ENCODE measurements around the gene UACA.

Gene UACA

GRCh38 chr15:70793694-70794093 is 30.3 kb upstream of the UACA start:
- Mint-ChIP-seq H3K4me3 (no peak overlapping the region), H3K9me3 (no peaks in the 10 kb centered on the region), H3K4me1 (no peaks in the 10 kb centered on the region), H3K36me3 (no peaks in the 10 kb centered on the region), H3K27me3 (peaks cover 27% of the 10 kb centered on the region), H3K27ac (no peak overlapping the region)
- CTCF ChIA-PET, result interaction anchor here (1.6 kb wide), 1 partner anchor 71 kb away, joined by 4 read pairs; no protein-coding TSS in a partner anchor
- no peak for DNase-seq

DNA sequence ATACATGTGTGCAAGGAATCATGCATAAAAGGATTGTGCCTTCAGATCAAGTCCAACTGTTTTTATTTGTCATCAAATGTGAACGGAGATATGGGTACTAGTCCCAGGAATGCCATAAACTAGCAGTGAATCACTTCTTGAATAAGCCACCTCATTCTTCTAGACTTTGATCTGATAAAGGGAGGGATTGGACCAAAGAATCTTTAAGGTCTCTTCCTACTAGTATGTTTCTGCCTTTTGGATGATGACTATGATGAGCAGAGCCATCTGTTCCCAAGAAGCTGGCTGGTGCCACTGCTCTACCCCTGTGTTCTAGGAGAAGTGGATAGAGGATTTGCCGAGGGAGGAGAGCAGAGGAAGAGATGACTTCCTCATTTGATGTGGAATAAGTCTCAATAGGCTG is 28.8 kb upstream of the UACA start:
- peaks cover 24% of the 10 kb centered on the region for H3K27me3 Mint-ChIP-seq
- no peaks in the 10 kb centered on the region for H3K9me3 Mint-ChIP-seq
- CTCF ChIA-PET, result interaction anchor here (0.7 to 1.6 kb wide), 2 partner anchors 32 to 70 kb away, joined by 3 to 4 read pairs; no protein-coding TSS in a partner anchor
- no peaks in the 10 kb centered on the region for H3K36me3 Mint-ChIP-seq
- no peak overlapping the region for H3K27ac Mint-ChIP-seq
- no peak for DNase-seq
- H3K4me3 Mint-ChIP-seq, result no peak overlapping the region
- no peaks in the 10 kb centered on the region for H3K4me1 Mint-ChIP-seq

DNA sequence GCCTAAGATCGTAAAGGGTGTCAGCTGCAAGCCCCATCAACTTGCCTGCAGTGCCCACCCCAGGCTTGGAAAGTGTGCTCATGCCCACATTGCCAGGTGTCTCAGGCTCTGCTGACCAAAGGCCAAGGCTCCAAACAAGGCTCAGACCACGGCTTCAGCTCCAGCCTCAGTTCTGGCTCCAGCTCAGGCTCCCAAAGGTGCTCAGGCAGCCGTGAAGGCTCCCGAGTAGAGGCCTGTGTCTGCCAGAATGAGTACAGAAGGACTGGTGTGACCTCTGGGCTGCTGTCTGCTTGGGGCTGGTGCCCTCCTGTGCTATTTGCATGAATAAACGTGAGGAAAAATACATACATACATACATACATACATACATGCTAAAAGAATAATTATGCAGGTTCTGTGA is 27.9 kb upstream of the UACA start:
- H3K4me1 Mint-ChIP-seq, result no peaks in the 10 kb centered on the region
- H3K9me3 Mint-ChIP-seq, result no peaks in the 10 kb centered on the region
- H3K36me3 Mint-ChIP-seq, result no peaks in the 10 kb centered on the region
- no peak for DNase-seq
- no peak overlapping the region for H3K27ac Mint-ChIP-seq
- CTCF ChIA-PET, result no interaction called here
- H3K27me3 Mint-ChIP-seq, result peaks cover 24% of the 10 kb centered on the region
- no peak overlapping the region for H3K4me3 Mint-ChIP-seq

- CTCF ChIA-PET, result no interaction called here
Measured at GRCh38 chr15:70789213-70789612, 25.9 kb upstream of the UACA start.

DNA sequence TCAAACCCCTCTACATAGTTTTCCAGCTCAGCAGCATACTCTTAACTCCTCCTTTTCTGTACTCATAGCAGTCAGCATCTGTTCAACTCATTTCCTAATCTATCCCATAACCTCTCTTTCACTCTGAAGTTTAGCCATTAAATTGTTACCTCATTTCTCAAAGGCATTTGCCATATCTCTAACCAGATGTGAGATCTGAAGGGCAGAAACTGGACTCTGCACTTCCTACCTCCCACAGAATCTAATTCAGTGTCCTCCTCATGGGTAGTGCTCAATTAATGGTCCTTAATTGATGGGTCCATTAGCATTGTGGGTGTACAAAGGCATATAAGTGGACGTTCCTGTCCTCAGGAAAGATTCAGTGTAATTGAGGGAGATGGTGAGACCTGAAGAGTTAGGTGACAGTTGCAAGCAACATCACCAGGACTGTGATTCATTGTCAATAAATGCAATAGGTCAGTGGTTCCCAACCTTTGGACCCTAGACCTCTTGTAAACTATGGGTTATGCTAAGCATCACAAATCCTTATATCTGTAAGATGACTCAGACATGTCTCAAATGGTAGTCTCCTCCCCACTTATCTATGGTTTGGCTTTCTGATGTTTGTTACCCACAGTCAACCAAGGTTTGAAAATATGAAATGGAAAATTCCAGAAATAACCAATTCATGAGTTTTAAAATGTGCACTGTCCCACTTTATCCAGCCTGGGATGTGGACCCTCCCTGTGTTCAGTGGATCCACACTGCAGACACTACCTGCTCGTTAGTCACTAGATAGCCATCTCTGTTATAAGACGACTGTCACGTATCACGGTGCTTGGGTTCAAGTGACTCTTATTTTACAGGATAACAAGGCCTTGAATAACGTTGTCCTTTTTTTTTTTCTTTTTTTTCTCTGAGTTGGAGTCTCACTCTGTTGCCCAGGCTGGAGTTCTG is 25.0 kb upstream of the UACA start:
- H3K4me1 Mint-ChIP-seq, result no peaks in the 10 kb centered on the region
- no peaks in the 10 kb centered on the region for H3K36me3 Mint-ChIP-seq
- DNase-seq, result no peak
- no peaks in the 10 kb centered on the region for H3K9me3 Mint-ChIP-seq
- CTCF ChIA-PET, result no interaction called here
- no peak overlapping the region for H3K27ac Mint-ChIP-seq
- H3K4me3 Mint-ChIP-seq, result no peak overlapping the region
- H3K27me3 Mint-ChIP-seq, result peaks cover 21% of the 10 kb centered on the region

More at GRCh38 chr15:70789213-70789612, 25.9 kb upstream of the UACA start:
- Mint-ChIP-seq H3K36me3 (no peaks in the 10 kb centered on the region), H3K27ac (no peak overlapping the region), H3K4me1 (no peaks in the 10 kb centered on the region), H3K9me3 (no peaks in the 10 kb centered on the region), H3K27me3 (peaks cover 27% of the 10 kb centered on the region), H3K4me3 (no peak overlapping the region)
- no peak for DNase-seq

GRCh38 chr15:70786996-70787395 is 23.6 kb upstream of the UACA start:
- CTCF ChIA-PET, result no interaction called here
- peaks cover 17% of the 10 kb centered on the region for H3K27me3 Mint-ChIP-seq
- no peak overlapping the region for H3K4me3 Mint-ChIP-seq

GRCh38 chr15:70783610-70784022 is 20.3 kb upstream of the UACA start:
- H3K4me1 Mint-ChIP-seq, result no peaks in the 10 kb centered on the region
- H3K36me3 Mint-ChIP-seq, result no peaks in the 10 kb centered on the region
- peaks cover 20% of the 10 kb centered on the region for H3K27me3 Mint-ChIP-seq
- no peak overlapping the region for H3K27ac Mint-ChIP-seq
- no peak overlapping the region for H3K4me3 Mint-ChIP-seq
- CTCF ChIA-PET, result no interaction called here
- no peaks in the 10 kb centered on the region for H3K9me3 Mint-ChIP-seq
- no peak for DNase-seq

More at GRCh38 chr15:70786996-70787395, 23.6 kb upstream of the UACA start:
- Mint-ChIP-seq H3K4me1 (no peaks in the 10 kb centered on the region), H3K27ac (no peak overlapping the region), H3K9me3 (no peaks in the 10 kb centered on the region), H3K36me3 (no peaks in the 10 kb centered on the region)
- DNase-seq, result no peak

GRCh38 chr15:70783041-70783440 is 19.7 kb upstream of the UACA start:
- Mint-ChIP-seq H3K4me3 (no peak overlapping the region), H3K4me1 (no peaks in the 10 kb centered on the region), H3K27ac (no peak overlapping the region), H3K9me3 (no peaks in the 10 kb centered on the region), H3K27me3 (peaks cover 20% of the 10 kb centered on the region), H3K36me3 (no peaks in the 10 kb centered on the region)
- DNase-seq, result no peak
- CTCF ChIA-PET, result no interaction called here

- CTCF ChIA-PET, result no interaction called here
- H3K4me3 Mint-ChIP-seq, result no peak overlapping the region
Measured at GRCh38 chr15:70781236-70781635, 17.9 kb upstream of the UACA start.

DNA sequence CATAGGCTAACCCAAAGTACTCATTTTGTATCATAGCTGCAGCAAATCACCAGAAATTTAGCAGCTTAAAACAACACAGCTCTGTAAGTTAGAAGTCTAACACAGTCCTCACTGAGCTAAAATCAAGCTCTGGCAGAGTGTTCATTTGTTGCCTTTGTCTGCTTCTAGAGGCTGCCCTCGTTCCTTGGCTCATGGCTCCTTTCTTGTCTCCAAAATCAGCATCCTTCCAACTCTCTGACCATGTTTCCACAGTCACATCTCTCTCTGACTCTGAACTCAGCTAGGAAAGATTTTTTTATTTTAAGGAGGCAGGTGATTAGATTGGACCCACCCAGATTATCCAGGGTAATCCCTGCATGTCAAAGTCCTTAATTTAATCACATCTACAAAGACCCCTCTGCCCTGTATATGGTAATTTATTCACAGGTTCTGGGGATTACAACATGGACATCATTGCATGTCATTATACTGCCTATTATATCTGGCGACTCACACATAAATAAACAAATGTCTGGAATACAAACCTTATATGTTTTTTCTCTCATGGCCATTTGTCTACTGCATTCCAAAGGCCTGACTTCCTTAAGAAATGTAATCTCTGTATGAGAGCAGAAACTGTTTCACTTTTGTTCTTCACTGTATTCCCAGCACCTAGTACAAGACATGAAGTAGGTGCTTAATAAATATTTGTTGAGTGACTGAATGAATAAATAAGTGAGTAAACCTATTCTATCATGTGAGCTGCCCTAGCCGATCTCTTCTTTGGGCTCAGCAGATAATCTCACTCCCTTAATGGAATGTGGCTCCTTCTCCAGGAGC is 15.1 kb upstream of the UACA start:
- H3K4me1 Mint-ChIP-seq, result no peaks in the 10 kb centered on the region

More at GRCh38 chr15:70781236-70781635, 17.9 kb upstream of the UACA start:
- no peak for DNase-seq
- peaks cover 20% of the 10 kb centered on the region for H3K27me3 Mint-ChIP-seq
- no peaks in the 10 kb centered on the region for H3K9me3 Mint-ChIP-seq
- no peak overlapping the region for H3K27ac Mint-ChIP-seq
- no peaks in the 10 kb centered on the region for H3K4me1 Mint-ChIP-seq
- H3K36me3 Mint-ChIP-seq, result no peaks in the 10 kb centered on the region

GRCh38 chr15:70777170-70777926 is 14.0 kb upstream of the UACA start:
- H3K36me3 Mint-ChIP-seq, result no peaks in the 10 kb centered on the region
- H3K4me1 Mint-ChIP-seq, result no peaks in the 10 kb centered on the region
- H3K27me3 Mint-ChIP-seq, result peaks cover 14% of the 10 kb centered on the region
- CTCF ChIA-PET, result no interaction called here
- no peak for DNase-seq
- H3K27ac Mint-ChIP-seq, result no peak overlapping the region
- no peak overlapping the region for H3K4me3 Mint-ChIP-seq
- H3K9me3 Mint-ChIP-seq, result no peaks in the 10 kb centered on the region

More for the DNA sequence above, 15.1 kb upstream of the UACA start:
- H3K36me3 Mint-ChIP-seq, result no peaks in the 10 kb centered on the region
- H3K9me3 Mint-ChIP-seq, result no peaks in the 10 kb centered on the region
- CTCF ChIA-PET, result interaction anchor here (1.1 kb wide), 1 partner anchor 56 kb away, joined by 3 read pairs; no protein-coding TSS in a partner anchor
- peaks cover 14% of the 10 kb centered on the region for H3K27me3 Mint-ChIP-seq
- DNase-seq, result no peak
- H3K4me3 Mint-ChIP-seq, result no peak overlapping the region
- H3K27ac Mint-ChIP-seq, result no peak overlapping the region

GRCh38 chr15:70775160-70775559 is 11.8 kb upstream of the UACA start:
- peaks cover 7% of the 10 kb centered on the region for H3K27me3 Mint-ChIP-seq
- no peaks in the 10 kb centered on the region for H3K36me3 Mint-ChIP-seq
- H3K4me1 Mint-ChIP-seq, result no peaks in the 10 kb centered on the region
- H3K9me3 Mint-ChIP-seq, result no peaks in the 10 kb centered on the region
- H3K27ac Mint-ChIP-seq, result no peak overlapping the region
- CTCF ChIA-PET, result no interaction called here
- no peak overlapping the region for H3K4me3 Mint-ChIP-seq
- no peak for DNase-seq

GRCh38 chr15:70772402-70772801 is 9.0 kb upstream of the UACA start:
- H3K36me3 Mint-ChIP-seq, result no peaks in the 10 kb centered on the region
- peaks cover 7% of the 10 kb centered on the region for H3K27me3 Mint-ChIP-seq
- H3K27ac Mint-ChIP-seq, result no peak overlapping the region
- CTCF ChIA-PET, result no interaction called here
- no peak overlapping the region for H3K4me3 Mint-ChIP-seq
- H3K4me1 Mint-ChIP-seq, result peaks cover 11% of the 10 kb centered on the region
- DNase-seq, result no peak
- no peaks in the 10 kb centered on the region for H3K9me3 Mint-ChIP-seq

- Mint-ChIP-seq H3K4me1 (peaks cover 11% of the 10 kb centered on the region), H3K27ac (no peak overlapping the region), H3K4me3 (no peak overlapping the region), H3K27me3 (peaks cover 7% of the 10 kb centered on the region), H3K9me3 (no peaks in the 10 kb centered on the region), H3K36me3 (no peaks in the 10 kb centered on the region)
- CTCF ChIA-PET, result no interaction called here
- no peak for DNase-seq
Measured at GRCh38 chr15:70770863-70771262, 7.5 kb upstream of the UACA start.
